NCI-H1105 treated with DMSO at 0.1 percent for 48 hours (cell line): Measurements from ENCODE around the gene VGLL1.
A peak's percentile ranks its signal among the peaks of the same experiment; 100 is the strongest.

Experiments used
- DNase-seq: peaks from one replicate; lab custom pipeline; 2025; lab: John Stamatoyannopoulos, UW

Gene VGLL1

DNA sequence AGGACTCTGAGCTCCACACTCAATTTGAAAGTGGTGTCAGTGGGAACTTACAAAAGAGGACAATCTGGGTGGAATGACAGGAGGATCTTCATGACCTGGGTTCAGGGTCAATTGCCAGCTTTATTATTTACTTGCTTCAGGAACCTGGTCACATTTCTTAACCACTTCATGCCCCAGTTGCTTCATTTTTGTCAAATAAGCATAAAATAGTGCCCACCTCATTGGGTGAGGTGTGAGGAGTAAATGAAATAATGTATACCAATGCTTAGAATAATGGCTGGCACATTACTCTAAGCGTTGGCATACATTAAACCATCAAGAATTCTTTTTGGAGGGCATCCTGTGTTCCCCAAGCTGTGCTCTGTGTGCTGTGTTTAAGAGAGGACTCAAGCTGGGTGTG, 19.4 kb downstream of the VGLL1 start:
- no peak for DNase-seq

DNA sequence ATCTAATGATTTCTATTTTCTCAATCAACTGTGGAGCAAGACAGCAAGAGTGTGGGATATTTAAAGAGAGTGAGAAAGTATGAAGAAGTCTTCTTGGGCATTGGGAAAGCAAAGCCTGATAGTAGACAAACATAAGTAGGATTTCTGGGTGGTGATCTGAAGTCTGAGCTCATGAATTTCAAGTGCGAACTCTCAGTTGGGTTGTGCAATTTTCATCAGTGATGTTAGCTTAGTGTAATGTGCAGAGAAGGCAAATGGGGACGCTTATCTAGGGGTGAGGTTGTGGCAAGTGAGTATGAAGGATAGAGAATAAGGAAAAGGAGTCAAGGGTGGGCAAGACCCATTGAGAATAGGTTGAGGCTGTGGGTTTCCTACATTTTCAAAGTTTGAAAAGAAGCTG, 23.7 kb downstream of the VGLL1 start:
- no peak for DNase-seq

DNA sequence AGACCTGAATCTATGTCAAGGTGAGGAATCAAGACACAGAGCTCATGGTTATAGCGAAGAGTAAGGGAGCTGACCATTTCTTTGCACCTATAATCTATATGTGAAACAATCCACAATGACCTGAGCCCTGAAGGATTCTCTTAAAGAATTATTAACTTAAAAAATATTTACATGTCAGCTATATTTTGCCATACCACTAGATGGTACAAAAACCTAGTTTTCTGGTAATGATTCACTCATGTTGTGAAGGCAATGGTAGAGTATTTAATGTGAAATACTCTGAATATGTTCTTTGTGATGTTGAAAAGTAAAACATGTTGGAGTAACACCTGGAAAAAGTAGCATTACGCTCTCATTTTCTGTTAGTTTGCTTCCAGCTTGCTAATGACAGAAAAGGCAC, 40.0 kb downstream of the VGLL1 start:
- no peak for DNase-seq

DNA sequence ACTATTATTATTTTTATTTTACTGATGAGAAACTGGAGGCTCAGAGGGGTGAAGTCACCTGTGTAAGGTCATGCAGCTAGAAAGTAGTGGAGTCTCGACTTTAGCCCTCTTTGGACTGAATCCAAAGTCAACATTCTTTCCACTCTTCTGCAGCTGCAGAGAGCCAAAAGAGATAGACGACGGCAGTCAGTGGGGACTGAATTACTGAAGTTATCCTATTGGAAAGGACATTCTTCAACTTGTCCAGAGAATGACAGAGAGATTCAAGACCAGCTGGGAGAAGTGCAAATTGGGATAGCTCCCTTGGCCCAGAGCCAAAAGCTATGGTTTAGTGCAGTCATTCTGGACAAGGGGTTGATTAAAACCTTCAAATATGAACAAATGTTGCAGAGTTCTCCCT, 42.5 kb downstream of the VGLL1 start:
- peak; percentile 67 for DNase-seq

DNA sequence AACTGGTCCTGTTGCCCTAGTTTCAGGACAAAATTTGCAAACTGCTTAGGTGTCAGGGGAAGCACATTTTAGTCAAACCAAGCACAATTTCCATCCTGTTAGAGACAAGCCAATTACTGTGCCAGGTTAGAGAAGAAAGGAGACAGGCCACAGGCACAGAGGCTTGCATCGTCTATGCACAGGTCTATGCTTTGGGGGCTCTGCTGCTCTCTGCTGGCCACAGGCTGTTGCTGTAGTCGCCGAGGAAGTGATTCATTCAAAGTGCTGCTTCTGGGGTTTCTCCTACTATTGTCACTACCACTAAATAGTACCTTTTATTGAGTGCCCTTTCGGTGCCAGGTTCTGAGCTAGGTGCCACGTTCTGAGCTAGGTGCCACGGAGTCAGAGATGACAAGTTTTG, 45.5 kb downstream of the VGLL1 start:
- DNase-seq = peak; percentile 63

DNA sequence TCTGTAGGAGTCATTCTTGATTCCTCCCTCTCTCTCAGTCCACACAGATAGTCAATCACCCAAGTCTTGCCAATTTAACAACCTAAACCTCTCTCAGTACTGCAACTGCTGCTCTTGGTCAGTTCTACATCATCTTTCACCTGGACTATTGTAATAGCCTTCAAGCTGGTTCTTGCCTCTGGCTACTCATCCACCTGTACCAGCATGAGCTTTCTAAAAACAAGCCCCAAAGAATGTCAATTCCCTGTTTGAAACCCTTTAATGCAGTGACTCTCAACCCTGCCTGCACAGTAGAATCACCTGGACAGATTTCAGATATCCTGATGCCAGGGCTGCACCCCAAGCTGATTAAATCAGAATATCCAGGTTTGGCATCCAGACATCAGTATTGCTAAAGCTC, 48.3 kb downstream of the VGLL1 start:
- DNase-seq = no peak

DNA sequence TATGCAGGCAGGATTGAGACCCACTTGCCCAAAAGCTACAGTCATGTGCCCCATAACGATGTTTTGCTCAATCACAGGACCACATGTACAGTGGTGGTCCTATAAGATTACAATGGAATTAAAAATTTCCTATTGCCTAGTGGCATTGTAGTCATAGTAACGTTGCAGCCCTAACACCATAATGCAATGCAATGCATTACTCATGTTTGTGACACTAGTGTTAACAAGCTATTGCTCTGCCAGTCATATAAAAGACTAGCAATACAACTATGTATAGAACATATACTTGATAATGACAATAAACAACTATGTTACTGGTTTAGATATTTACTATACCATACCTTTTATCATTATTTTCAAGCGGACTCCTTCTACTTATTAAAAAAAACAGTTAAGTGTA, 50.6 kb downstream of the VGLL1 start:
- no peak for DNase-seq

DNA sequence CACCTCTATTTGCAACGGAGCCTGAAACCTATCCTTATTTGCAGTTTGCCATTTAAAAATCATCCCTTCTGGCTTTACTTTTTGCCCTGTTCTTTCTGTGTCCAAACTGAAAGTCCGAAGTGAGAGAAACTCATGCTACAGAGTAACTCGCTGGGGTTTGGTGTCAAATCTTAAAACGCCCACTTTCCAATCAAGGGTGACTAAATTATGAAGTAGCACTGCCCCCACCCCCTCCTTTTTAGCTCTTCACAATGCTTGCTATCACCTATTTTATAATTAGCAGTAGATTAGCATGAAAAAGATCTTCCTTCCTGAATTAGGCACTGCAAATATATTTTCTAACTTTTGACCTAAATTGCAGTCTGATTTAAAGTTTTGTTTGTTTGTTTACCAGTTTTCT, 52.5 kb downstream of the VGLL1 start:
- DNase-seq = no peak

DNA sequence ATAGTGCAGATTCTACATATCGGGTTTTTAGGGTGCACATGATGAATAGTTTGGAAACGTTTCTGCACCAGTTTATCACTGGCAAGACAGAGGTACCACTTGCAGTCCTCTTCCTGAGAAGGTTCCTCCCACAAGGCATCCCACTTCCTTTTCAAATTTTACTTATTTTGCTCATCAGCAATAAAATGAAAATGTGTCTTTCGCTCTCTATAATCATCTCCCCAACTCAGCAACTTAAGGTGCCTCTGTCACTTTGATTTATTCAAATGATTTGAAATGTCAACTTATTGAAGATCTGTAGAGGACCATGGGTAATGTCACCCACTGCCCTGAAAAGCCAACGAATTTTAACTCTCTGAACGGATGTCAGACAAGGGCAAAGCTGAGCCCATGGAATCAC, 53.2 kb downstream of the VGLL1 start:
- no peak for DNase-seq

DNA sequence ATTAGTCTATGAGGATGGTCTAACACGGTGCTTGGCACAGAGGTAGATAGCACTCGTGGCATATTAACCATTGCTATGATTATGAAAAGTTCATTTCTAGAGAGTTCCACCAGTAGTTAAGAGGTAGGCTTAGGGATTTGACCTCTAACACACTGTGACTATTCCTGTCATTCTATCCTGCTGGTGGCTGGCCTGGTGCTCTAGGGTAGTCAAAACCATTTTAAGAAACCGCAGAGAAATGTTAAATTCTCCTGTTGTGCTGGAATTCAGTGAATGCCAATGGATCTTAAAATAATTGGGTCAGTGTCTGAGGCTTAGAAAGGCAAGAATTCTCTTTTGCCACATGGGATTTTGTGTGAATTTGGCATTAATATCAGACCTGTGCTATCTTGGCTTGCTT, 53.9 kb downstream of the VGLL1 start:
- no peak for DNase-seq

DNA sequence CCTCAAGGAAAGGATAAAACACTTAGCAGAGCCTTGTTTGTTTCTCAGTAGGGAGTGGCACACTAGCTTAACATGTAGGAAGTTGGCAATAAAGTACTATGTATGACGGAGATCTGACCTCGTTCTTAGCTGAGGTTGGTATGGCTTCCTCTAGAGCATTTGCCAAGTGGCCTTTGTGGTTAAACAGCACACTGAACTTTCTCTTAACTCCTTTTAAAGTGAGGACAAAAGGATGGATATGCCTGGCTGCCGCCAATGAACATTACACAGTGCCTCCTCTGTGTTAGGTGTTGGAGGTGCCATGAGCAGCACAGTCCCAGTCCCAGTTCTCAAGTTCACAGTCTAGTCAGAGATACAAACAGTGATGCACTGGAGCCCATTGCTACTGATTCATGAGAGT, 54.4 kb downstream of the VGLL1 start:
- no peak for DNase-seq

DNA sequence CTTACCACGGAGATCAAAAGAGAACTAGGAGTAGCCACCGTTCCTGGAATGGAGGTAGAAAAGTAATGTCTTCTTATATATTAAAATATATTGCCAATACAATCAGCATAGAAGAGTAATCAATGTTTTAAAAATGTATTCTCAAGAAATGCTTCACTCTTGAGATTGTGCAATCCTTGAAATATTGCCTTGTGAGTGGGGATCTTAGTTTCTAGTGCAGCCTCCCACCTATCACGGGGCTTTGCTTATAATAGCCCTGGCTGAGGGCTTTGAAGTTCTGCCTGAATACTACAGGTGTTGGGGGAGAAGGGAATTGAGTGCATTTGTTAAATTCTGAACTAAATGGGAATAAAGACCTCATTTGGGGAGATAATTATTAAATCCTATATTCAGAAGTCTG, 55.5 kb downstream of the VGLL1 start:
- no peak for DNase-seq

DNA sequence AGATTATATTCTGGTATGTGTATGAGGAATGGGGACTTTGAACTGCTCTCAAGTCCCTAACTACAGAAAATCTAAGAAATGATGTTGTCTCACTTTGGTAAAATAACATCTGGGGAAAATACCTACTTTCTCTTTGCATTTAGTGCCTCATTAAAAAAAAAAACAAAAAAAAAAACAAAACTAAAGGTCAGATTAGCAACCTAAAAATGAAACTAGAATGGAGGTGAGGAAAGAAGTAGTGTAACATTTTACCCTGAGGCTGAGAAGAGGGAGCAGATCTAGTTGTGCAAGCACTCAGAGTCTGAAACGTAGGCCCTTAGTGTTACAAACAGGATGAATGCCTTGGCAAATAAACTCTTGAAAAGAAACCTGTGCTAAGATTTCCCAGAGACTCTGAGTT, 56.0 kb downstream of the VGLL1 start:
- DNase-seq = no peak

DNA sequence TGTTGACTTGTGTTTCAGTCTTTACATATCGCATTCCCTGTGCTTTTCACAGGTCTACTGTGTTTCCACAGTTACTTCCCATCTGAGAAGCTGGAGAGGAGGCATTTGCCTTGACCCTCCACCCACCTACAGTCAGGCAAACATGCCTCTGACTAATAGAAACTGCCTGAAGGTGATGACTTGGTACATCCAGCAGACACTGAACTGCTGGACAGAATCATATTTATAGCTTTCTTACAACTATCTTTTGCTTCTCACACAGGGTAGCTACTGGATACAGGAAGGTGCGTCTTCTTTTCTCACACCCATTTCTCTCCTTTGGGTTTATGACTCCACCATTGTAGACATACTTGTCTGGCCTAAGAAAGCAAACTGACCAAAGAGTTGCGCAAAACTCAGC, 58.0 kb downstream of the VGLL1 start:
- DNase-seq = no peak

DNA sequence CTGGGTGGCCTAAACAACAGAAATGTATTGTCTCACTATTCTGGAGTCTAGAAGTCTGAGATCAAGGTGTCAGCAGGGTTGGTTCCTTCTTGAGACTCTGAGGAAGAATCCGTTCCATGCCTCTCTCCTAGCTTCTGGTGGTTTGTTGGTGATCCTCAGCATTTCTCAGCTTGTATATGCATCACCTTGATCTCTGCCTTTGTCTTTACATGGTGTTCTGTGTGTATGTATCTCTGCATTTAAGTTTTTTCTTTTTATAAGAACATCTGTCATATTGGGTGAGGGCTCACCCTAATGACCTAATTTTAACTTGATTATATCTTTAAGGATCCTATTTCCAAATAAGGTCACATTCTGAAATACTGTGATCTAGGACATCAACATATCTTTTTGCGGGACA, 65.3 kb downstream of the VGLL1 start:
- no peak for DNase-seq

DNA sequence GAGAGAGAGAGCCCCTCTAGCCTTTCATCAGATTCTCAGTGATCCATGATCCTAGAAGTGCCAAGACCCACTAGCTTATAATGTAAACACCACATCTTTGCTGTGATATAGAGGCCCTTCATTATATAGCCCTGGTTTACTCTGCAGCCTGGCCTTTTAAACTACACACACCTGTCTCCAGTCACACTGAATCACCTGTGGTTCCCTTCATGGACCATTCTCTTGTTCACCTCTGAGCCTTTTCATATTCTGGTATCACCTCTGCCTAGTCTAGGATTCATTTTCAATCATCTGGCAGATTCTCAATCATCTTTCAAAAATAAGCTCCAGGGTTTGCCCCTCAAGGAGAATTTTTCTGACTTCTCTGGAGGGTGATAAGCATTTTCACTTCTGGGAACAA, 65.9 kb downstream of the VGLL1 start:
- DNase-seq = no peak

DNA sequence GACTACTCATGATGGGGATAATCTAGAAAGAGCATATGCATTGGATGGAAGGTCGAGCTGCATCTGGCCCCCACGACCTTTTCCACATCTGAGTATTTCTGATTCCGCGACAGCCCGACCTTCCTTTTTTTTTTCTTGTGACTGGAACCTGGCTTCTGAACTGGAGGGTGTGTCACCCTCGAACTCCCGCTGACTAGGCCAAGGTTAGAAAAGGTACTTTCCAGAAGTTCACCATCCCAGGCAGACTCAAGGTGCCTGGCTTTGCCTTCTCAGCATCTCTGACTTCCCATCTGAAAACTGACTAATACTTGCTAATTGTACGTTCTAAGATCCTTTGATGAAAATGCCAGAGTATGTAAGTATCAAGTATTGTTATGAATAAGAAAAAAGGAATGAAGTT, 66.6 kb downstream of the VGLL1 start:
- no peak for DNase-seq

DNA sequence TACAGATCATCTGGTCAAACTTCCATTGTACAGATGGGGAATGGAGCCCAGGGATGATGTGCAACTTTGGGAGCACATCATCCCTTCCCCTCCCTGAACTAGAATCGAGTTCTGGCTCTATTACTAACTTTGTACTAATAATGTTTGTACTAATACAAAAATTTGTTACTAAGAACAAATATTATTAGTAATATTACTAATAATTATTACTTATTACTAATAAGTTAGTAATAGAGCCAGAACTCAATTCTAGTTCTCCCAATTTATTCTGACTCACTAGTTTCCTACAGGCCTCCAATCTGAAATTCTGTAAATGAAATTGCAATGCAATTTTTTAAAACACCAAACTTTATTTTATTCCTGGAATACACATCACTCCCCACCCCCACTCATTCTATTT, 68.0 kb downstream of the VGLL1 start:
- no peak for DNase-seq
